ENCODE data around the gene PACRGL.

GRCh38 chr4:20723463-20723862 lies 23.2 kb downstream of the PACRGL start:
- TF ChIP-seq CTCF (IDR thresholded peaks at IDR 0.05) (no peak), POLR2A (IDR thresholded peaks at IDR 0.05; ENCODE audit: low read length) (no peak), KDM1A (IDR thresholded peaks at IDR 0.05; ENCODE audit: low read depth) (no peak), EP300 (IDR thresholded peaks at IDR 0.05) (no peak), CHD4 (IDR thresholded peaks at IDR 0.05; ENCODE audit: borderline replicate concordance) (no peak), ELK1 (IDR thresholded peaks at IDR 0.05; ENCODE audit: low read depth, low read length) (no peak), TFCP2L1 (CRISPR knock-in tag; IDR thresholded peaks at IDR 0.05) (no peak), ESRRA (IDR thresholded peaks at IDR 0.05; ENCODE audit: borderline replicate concordance, low read length) (no peak), FOSL2 (IDR thresholded peaks at IDR 0.05) (no peak), FOSL2 (CRISPR knock-in tag; IDR thresholded peaks at IDR 0.05) (no peak), RFX5 (IDR thresholded peaks at IDR 0.05) (no peak), USF2 (IDR thresholded peaks at IDR 0.05) (no peak), NR3C1 (IDR thresholded peaks at IDR 0.05) (no peak), HEYL (CRISPR knock-in tag; IDR thresholded peaks at IDR 0.05) (no peak)

Measured in A549 (cell line).